Measurements from ENCODE around the gene SLIT1. TPM values are rescaled to one million over a fixed set of nuclear protein-coding genes. Genes with fewer than 3 reads are reported as not detected.

SLIT1 gene
- total RNA-seq, 1 donor from 2014 or later, result 10.6 TPM

DNA sequence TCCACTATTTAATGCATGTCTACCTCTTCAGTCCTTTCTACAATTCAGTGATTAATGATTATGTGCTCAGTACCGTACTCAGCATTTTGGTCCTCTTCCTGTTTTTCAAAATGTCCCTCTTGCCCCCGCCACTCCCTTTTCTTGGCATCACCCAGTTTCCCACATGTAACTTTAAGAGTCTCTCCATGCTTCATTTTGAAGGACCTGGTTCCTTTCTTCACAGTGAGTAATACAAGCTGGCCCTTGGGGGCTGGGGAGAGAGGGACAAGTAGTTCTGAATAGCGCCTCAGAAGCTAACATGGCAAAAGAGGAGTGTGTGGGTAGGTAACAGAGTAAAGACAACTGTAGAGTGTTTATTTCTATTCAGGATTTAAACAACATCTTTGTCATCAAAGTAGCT lies 34.6 kb upstream of the SLIT1 start:
- H3K36me3 Mint-ChIP-seq (ENCODE audit: low read depth), result no peaks in the 10 kb centered on the region
- TF ChIP-seq, protein P1, sequence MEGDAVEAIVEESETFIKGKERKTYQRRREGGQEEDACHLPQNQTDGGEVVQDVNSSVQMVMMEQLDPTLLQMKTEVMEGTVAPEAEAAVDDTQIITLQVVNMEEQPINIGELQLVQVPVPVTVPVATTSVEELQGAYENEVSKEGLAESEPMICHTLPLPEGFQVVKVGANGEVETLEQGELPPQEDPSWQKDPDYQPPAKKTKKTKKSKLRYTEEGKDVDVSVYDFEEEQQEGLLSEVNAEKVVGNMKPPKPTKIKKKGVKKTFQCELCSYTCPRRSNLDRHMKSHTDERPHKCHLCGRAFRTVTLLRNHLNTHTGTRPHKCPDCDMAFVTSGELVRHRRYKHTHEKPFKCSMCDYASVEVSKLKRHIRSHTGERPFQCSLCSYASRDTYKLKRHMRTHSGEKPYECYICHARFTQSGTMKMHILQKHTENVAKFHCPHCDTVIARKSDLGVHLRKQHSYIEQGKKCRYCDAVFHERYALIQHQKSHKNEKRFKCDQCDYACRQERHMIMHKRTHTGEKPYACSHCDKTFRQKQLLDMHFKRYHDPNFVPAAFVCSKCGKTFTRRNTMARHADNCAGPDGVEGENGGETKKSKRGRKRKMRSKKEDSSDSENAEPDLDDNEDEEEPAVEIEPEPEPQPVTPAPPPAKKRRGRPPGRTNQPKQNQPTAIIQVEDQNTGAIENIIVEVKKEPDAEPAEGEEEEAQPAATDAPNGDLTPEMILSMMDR (conservative IDR thresholded peaks at IDR 0.05), result no peak
- no peak overlapping the region for H3K27ac Mint-ChIP-seq (ENCODE audit: unreplicated experiment)
- H3K27me3 Mint-ChIP-seq (ENCODE audit: low read depth), result no peaks in the 10 kb centered on the region
- DNase-seq (ENCODE audit: low read depth, low spot score), result no peak
- no peak overlapping the region for H3K4me3 Mint-ChIP-seq
- H3K4me1 Mint-ChIP-seq, result peaks cover 7% of the 10 kb centered on the region
- H3K9me3 Mint-ChIP-seq, result no peaks in the 10 kb centered on the region

DNA sequence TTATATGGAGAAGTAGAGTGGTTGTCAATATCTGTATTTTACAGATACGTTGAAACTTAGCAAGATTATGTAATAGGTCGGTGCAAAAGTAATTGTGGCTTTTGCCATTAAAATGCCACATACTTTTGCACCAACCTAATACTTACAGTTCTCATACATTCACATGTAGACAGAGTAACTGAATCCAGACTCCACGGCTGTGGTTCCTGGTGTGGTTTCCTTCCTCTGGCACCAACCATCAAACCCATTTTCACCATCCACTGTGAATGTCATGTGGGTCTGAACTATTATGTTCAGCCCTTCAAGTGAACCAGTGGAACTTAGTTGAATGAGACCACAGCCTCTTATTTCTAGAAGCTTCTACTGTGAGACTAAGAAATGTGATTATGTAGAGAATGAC lies 31.5 kb upstream of the SLIT1 start:
- TF ChIP-seq, protein P1 (conservative IDR thresholded peaks at IDR 0.05), result no peak
- Mint-ChIP-seq H3K4me3 (no peak overlapping the region), H3K27me3 (ENCODE audit: low read depth) (no peaks in the 10 kb centered on the region), H3K9me3 (no peaks in the 10 kb centered on the region), H3K36me3 (ENCODE audit: low read depth) (no peaks in the 10 kb centered on the region), H3K4me1 (peaks cover 2% of the 10 kb centered on the region), H3K27ac (ENCODE audit: unreplicated experiment) (no peak overlapping the region)
- no peak for DNase-seq (ENCODE audit: low read depth, low spot score)

DNA sequence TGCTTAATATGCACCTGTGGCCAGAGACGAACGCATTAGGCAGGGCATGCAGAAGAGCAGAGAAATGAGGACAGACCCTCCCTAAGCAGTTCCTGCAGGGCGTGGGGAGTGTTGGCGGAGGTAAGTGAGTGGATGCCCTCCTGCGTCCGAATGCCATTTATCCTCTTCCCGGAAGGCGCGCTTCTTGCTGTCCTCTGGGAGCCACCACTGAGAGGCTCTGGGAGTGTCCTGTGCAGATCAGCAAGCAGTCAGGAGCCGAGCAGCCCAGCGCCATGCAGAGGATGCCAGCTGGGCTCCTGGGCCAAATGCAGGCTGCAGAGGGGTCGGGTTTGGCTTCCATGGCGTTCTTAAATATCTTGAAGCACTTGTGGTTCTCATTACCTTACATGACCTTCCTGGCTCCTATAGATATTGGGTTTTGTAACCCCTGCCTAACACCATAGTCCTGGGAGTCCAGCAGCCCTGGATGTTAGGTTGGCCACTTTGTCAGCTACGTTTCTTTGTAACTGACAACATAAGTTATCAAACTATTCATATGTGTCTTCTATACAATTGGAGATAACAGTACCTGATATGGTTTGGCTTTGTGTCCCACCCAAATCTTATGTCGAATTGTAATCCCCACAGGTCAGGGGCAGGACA lies 30.0 kb upstream of the SLIT1 start:
- Mint-ChIP-seq H3K9me3 (no peaks in the 10 kb centered on the region), H3K4me1 (no peaks in the 10 kb centered on the region), H3K4me3 (no peak overlapping the region), H3K27ac (ENCODE audit: unreplicated experiment) (no peak overlapping the region), H3K27me3 (ENCODE audit: low read depth) (no peaks in the 10 kb centered on the region), H3K36me3 (ENCODE audit: low read depth) (no peaks in the 10 kb centered on the region)
- TF ChIP-seq, protein P1 (conservative IDR thresholded peaks at IDR 0.05), result no peak
- DNase-seq (ENCODE audit: low read depth, low spot score), result no peak

DNA sequence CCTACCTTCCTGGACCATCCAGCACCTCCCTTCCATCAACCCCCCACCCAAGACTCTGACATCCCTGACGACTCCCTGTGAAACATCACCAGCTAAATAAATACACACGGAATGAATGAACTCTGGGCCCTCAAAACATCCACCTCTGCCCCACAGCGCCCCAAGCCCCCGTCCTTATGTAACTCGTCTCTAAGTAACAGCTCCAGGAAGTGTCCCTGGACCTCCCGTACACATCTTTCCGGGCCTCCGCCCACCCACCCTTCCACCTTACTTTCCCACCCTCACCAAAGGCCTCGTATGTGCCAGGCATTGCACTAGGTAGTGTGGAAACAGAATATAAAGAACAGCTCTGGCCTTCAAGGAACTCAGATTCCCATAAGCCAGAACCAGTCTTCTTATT lies 27.7 kb upstream of the SLIT1 start:
- Mint-ChIP-seq H3K4me3 (no peak overlapping the region), H3K27me3 (ENCODE audit: low read depth) (no peaks in the 10 kb centered on the region), H3K9me3 (no peaks in the 10 kb centered on the region), H3K27ac (ENCODE audit: unreplicated experiment) (peak overlapping the region; percentile 24), H3K36me3 (ENCODE audit: low read depth) (no peaks in the 10 kb centered on the region), H3K4me1 (no peaks in the 10 kb centered on the region)
- TF ChIP-seq, protein P1 (conservative IDR thresholded peaks at IDR 0.05), result no peak
- no peak for DNase-seq (ENCODE audit: low read depth, low spot score)

DNA sequence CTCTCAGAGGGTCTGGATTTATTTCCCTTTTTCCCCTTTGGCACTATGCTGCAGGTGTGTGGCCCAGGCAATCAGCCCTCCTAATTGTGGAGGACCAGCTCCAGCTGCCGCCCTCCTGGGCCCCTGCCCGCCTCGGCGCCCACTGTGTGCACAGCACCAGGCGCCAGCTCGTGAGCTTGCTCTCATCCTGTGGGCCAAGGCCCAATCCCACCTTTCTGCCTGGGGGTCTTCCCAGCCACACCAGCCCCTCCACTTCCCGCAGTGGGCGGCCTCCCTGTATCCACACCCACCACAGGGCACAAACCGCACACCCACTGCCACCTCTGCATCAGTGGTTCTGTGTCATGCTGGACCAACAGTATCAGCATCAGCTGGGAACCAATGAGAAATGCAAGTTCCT lies 25.5 kb upstream of the SLIT1 start:
- TF ChIP-seq, protein P1 (conservative IDR thresholded peaks at IDR 0.05), result no peak
- DNase-seq (ENCODE audit: low read depth, low spot score), result no peak
- no peaks in the 10 kb centered on the region for H3K36me3 Mint-ChIP-seq (ENCODE audit: low read depth)
- no peak overlapping the region for H3K4me3 Mint-ChIP-seq
- H3K27me3 Mint-ChIP-seq (ENCODE audit: low read depth), result peaks cover 5% of the 10 kb centered on the region
- no peak overlapping the region for H3K27ac Mint-ChIP-seq (ENCODE audit: unreplicated experiment)
- no peaks in the 10 kb centered on the region for H3K4me1 Mint-ChIP-seq
- no peaks in the 10 kb centered on the region for H3K9me3 Mint-ChIP-seq

Measured in neural crest cell (in vitro differentiated cells).